Stimulated activated CD8-positive, alpha-beta memory T cell treated with anti-CD3 and anti-CD28 coated beads, Interleukin-12 subunit alpha, Interleukin-12 subunit beta, amount 100 ng/mL, for 24 hours (primary cell): ENCODE results near the gene LIAS.
"Not testable (repeated sequence)": the region's sequence is repeated elsewhere in the genome, so short reads cannot be mapped to it uniquely, and the experiment has no call there.

Experiments used
- DNase-seq: peaks from one replicate; pipeline ENCODE4 v3.0.0-alpha.2; 2020; ENCODE audit errors: extremely low read depth

Gene LIAS

GRCh38 chr4:39452860-39453587 lies 5.8 kb upstream of the LIAS start:
- DNase-seq: no peak

DNA sequence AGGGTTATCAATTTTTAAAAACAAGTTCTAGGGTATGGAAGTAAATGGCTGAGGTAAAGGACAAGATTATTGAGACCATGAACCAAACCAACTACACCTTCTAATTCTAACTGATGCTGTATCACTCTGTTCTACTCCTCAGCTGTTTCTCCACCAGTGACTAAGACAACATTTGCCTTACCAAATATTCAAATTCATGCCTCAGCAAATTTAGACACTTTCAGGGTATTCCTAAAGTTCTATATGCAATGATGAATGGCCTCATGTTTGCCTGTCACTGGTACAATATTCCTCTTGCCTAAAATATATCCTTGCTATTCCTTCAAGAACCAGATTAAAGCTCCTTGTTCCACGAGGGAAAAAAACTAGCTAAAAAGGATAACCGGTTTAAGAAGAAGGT lies 5.1 kb upstream of the LIAS start:
- DNase-seq: no peak

DNA sequence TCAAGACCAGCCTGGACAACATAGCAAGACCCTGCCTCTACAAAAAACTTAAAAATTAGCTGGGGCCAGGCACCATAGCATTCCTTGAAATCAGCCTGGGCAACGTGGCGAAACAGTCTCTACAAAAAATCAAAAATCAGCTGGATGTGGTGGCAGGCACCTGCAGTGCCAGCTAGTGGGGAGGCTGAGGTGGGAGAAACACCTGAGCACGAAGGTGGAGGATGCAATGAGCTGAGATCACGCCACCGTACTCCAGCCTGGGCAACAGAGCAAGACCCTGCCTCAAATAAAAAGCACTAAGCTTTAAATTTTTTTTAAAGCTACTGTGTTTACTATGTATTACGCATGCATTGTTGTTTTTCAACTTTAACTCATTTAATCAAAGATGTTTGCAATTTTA lies 3.4 kb upstream of the LIAS start:
- no peak for DNase-seq

GRCh38 chr4:39456946-39457763 lies 1.7 kb upstream of the LIAS start:
- no peak for DNase-seq

GRCh38 chr4:39458161-39458504 lies 723 bp upstream of the LIAS start:
- DNase-seq: not testable (repeated sequence)

- DNase-seq: no peak
Observed at GRCh38 chr4:39464886-39465501, 6.1 kb downstream of the LIAS start.

DNA sequence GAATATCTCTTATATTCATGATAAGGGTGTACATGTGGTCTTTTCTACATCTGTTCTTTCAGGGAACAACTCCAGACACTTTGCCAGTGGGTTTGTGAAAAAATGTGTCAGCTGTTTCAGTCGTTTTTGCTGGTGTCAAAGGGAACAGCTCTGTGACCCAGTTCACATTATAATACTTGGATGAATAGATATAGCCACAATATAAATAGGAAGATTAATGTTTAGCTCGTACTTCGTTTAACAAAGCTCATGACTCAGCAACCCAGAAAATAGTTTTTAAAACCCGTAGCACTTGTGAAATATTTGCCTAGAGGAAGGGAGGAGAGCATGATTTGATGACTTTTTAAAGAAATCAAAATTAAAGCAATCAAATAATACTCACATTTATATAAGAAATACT lies 7.9 kb downstream of the LIAS start:
- no peak for DNase-seq

- DNase-seq: no peak
Observed at GRCh38 chr4:39467464-39467863, 8.6 kb downstream of the LIAS start.

GRCh38 chr4:39469429-39470077 lies 10.7 kb downstream of the LIAS start:
- no peak for DNase-seq

- no peak for DNase-seq
Observed at GRCh38 chr4:39470402-39470801, 11.5 kb downstream of the LIAS start.

GRCh38 chr4:39472396-39472795 lies 13.5 kb downstream of the LIAS start:
- no peak for DNase-seq

- DNase-seq: no peak
Observed at GRCh38 chr4:39476187-39476895, 17.5 kb downstream of the LIAS start.

DNA sequence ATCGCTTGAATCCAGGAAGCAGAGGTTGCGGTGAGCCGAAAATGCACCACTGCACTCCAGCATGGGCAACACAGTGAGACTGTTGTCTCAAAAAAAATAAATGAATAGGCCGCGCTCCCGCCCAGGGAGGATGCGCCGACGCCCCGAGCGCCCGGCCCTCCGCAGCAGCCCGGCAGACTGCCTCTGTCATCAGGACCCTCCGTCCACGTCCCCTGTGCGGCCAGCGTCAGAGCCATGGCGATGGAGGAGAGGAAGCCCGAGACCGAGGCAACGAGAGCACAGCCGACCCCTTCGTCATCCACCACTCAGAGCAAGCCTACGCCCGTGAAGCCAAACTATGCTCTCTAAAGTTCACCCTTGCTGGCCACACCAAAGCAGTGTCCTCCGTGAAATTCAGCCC lies 21.4 kb downstream of the LIAS start:
- no peak for DNase-seq

GRCh38 chr4:39480902-39481695 lies 22.2 kb downstream of the LIAS start:
- DNase-seq: no peak

GRCh38 chr4:39484582-39485272 lies 25.9 kb downstream of the LIAS start:
- DNase-seq: no peak

GRCh38 chr4:39486221-39486804 lies 27.5 kb downstream of the LIAS start:
- DNase-seq: no peak

- DNase-seq: no peak
Observed at GRCh38 chr4:39490322-39490721, 31.5 kb downstream of the LIAS start.

DNA sequence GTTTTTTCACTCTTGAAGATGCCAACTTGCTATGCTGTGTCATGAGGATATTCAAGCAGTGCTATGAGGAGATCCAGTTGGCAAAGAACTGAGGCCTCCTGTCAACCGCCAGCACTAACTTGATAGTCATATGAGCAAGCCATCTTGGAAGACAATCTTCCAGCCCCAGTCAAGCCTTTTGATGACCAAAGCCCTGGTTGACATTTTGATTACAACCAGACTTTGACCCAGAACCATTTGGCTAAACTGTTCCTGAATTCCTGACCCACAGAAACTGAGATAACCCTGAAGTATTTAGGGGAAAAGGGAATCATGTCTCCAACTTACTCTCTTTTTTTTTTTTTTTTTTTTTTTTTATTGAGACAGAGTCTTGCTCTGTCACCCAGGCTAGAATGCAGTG lies 35.5 kb downstream of the LIAS start:
- DNase-seq: no peak

GRCh38 chr4:39495446-39496213 lies 36.8 kb downstream of the LIAS start:
- DNase-seq: no peak
